Heart right ventricle (tissue), 16 donors: ENCODE data around the gene PNPLA5. TPM values are rescaled to one million over a fixed set of nuclear protein-coding genes. Genes with fewer than 3 reads are reported as not detected.
A peak's percentile ranks its signal among the peaks of the same experiment; 100 is the strongest.

ENCODE experiments used
- ATAC-seq, 8 donors: fragments of 200-7000 bp; cut with Tn5 transposase; one replicate each; pipeline ENCODE4 v1.9.1; 2020; ENCODE audit warnings: mild to moderate bottlenecking in 8 of 8, moderate library complexity in 8 of 8, moderate number of reproducible peaks in 1 of 8
- DNase-seq, 2 donors: peaks; one replicate each; pipeline ENCODE4 v3.0.0-alpha.2; 2020
- H3K27ac ChIP-seq, 10 donors: fragments of 200-600 bp; sonication (generic) in 2 of 10; one replicate each; pipeline versions ENCODE4 v1.5.0 to v1.8.0; 2020 to 2022; ENCODE audit warnings: mild to moderate bottlenecking in 3 of 10
- H3K27me3 ChIP-seq, 7 donors: fragments of 200-600 bp; one replicate each; pipeline ENCODE4 v1.8.0; 2021 to 2022; ENCODE audit warnings: mild to moderate bottlenecking in 2 of 7
- H3K36me3 ChIP-seq, 9 donors: fragments of 200-600 bp; sonication (generic) in 1 of 9; one replicate each; pipeline versions ENCODE4 v1.5.0 to v1.8.0; 2020 to 2022; ENCODE audit warnings: mild to moderate bottlenecking in 2 of 9
- H3K4me1 ChIP-seq, 9 donors: fragments of 200-600 bp; sonication (generic) in 1 of 9; one replicate each; pipeline versions ENCODE4 v1.5.0 to v1.8.0; 2020 to 2022; ENCODE audit warnings: mild to moderate bottlenecking in 4 of 9
- H3K4me3 ChIP-seq, 10 donors: fragments of 200-600 bp; sonication (generic) in 2 of 10; one replicate each; pipeline versions ENCODE4 v1.5.0 to v1.8.0; 2020 to 2022; ENCODE audit warnings: mild to moderate bottlenecking in 7 of 10, moderate library complexity in 2 of 10
- H3K9me3 ChIP-seq, 11 donors: fragments of 200-600 bp in 10 of 11; sonication (generic) in 2 of 11; one replicate each; pipeline versions ENCODE4 v1.5.0 to v1.8.0; 2013 to 2022; ENCODE audit warnings: mild to moderate bottlenecking in 2 of 11, control low read depth in 1 of 11, moderate library complexity in 1 of 11
- WGBS, 2 donors: extraction: QIAGEN DNeasy Blood & Tissue Kit; methylation state at CpG; one replicate each; pipeline ENCODE4 v1.1.7; 2013; ENCODE audit warnings: inconsistent platforms in 1 of 2; 5-methylcytosine and 5-hydroxymethylcytosine counted together
- intact Hi-C, 10 donors: fragments of 100-400 bp; cut with DNase I; formaldehyde crosslinking; loops; one replicate each; pipeline versions ENCODE4 v1.11.1 to v1.14.2; 2022
- polyA plus RNA-seq, 2 donors: library from polyadenylated mRNA; stranded (reverse); fragments of 200-250 nt; gene quantifications; one replicate each; pipeline ENCODE4 v1.2.3, GENCODE V29; 2013
- total RNA-seq, 10 donors: library from RNA; stranded (reverse); fragmentation: NEBNext Ultra II Directional in 3 of 10; extraction: Animal tissue kit (Norgen Biotek cat#: 25700) in 3 of 10; gene quantifications; one replicate each; pipeline versions ENCODE4 v1.2.1 to v1.2.4, GENCODE V29; 2021 to 2023
- TF ChIP-seq, protein P1 (sequence below), 9 donors: fragments of 200-600 bp; sonication (generic) in 2 of 9; IDR thresholded peaks; one replicate each; pipeline versions ENCODE4 v1.5.0 to v1.8.0; 2021 to 2022; ENCODE audit warnings: antibody characterized with exemption in 9 of 9, mild to moderate bottlenecking in 5 of 9, moderate library complexity in 1 of 9
- donor health status: Arrhythmogenic right ventricular cardiomyopathy.
- donor health status: ischemic (EF 13 %, LVEDD 7.1; RV severe dilation, severe dysfunction).
- donor health status: healthy with polysubstance abuse.
- donor health status: DM: no; HTN: yes; CAD: no.
- donor health status: DM: no; HTN: no; CAD: no.
- donor health status: ischemic (EF 25% LVEDD 6.9; RV normal size, moderate dysfunction).
- donor health status: ischemic (EF 25% LVEDD 5.7; RV mildly dilated, moderate dysfunction).
- donor health status: healthy.
- donor health status: DM: yes; HTN: yes; CAD: no.
- donor health status: Ischemic cardiomyopathy.
- donor health status: ischemic (EF 35%, LVEDD 5.7; RV mildly dilated, moderate dysfunction).
- donor health status: nonischemic (EF 11% LVEDD 7.7; RV severe dilation, severe dysfunction).
- donor health status: DM: yes; HTN: yes; CAD: no.
- donor health status: PGD.
- donor health status: ischemic (EF 29% LVEDD 5.4; RV normal size, mild dysfunction).
- donor health status: nonischemic (EF 23%, LVEDD 6.1; RV moderate dilation, normal function).

PNPLA5 gene
- total and polyA plus RNA-seq, 12 donors, result not detected

DNA sequence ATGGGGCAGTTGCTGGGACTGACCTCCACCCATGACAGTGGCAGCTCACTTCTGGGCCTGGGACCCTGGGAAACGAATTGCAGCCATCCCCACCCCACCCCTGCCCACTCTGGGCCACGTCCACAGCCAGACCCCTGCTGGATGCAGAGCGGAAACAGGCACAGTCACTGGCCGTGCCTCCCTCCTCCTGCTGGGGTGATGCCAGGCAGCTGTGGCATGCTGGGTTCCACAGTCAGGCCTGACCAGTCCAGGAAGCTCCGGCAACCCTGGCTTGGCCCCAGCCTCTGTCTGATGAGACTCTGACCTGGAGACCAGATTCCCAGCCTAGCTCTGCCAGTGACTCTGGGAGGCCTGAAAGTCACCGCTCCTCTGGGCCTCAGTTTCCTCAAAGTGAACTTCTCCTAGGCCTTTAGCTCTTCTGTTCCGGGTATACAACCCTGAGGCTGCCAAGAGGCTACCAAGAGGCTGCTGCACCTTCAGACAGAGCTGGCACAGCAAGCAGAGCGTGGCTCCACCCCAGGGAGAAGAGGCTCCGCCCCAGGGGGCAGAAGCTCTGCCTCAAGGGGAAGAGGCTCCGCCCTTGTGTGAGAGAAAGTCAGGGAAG is 38.4 kb downstream of the PNPLA5 start:
- no peaks in the 10 kb centered on the region for H3K36me3 ChIP-seq
- TF ChIP-seq, protein P1, sequence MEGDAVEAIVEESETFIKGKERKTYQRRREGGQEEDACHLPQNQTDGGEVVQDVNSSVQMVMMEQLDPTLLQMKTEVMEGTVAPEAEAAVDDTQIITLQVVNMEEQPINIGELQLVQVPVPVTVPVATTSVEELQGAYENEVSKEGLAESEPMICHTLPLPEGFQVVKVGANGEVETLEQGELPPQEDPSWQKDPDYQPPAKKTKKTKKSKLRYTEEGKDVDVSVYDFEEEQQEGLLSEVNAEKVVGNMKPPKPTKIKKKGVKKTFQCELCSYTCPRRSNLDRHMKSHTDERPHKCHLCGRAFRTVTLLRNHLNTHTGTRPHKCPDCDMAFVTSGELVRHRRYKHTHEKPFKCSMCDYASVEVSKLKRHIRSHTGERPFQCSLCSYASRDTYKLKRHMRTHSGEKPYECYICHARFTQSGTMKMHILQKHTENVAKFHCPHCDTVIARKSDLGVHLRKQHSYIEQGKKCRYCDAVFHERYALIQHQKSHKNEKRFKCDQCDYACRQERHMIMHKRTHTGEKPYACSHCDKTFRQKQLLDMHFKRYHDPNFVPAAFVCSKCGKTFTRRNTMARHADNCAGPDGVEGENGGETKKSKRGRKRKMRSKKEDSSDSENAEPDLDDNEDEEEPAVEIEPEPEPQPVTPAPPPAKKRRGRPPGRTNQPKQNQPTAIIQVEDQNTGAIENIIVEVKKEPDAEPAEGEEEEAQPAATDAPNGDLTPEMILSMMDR (IDR thresholded peaks at IDR 0.05), result no peak
- ATAC-seq (no peak), DNase-seq (no peak)
- H3K27ac ChIP-seq, result no peak overlapping the region
- H3K9me3 ChIP-seq, result peaks cover 0 to 20% (median 0%) of the 10 kb centered on the region in 11 donors
- peaks cover 0 to 5% (median 0%) of the 10 kb centered on the region in 9 donors for H3K4me1 ChIP-seq
- H3K27me3 ChIP-seq, result peaks cover 0 to 45% (median 20%) of the 10 kb centered on the region in 7 donors
- WGBS, 2 donors, result 81 to 84% methylated on average over 10 of the region's 10 CpGs
- no peak overlapping the region for H3K4me3 ChIP-seq
- intact Hi-C loops, result no loop called here

DNA sequence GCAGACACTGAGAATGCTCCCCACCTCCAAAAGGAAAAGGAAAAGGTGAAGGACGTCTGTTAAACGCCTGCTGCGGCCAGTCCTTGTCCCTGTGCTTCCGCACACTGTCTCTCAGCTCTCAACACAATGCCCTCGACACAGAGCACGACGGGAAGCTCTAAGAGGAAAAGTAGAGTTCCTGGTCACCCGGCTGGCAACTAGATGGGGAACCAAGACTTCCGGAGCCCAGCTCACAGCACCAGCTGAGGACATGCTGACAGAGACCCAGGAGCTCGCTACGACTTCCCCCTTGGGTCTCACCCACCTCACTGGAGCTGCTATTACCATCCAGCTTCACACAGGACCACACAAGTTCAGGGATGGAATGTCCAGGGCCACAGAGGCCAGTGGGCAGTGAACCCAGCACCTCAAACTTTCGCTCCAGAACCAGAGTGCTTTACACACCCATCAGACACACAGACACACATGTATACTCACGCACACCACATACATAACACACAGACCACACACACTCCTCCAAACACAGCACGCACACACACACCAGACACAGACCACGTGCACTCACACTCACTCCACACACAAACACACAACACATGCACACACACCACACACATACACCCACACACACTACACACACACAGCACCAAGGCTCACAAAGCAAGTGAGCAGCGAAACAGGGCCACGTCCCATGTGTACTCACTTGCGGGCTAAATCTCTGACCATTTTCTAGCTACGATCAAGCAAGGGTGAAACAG is 39.1 kb downstream of the PNPLA5 start:
- Histone ChIP-seq H3K36me3 (no peaks in the 10 kb centered on the region), H3K27ac (no peak overlapping the region), H3K9me3 (peaks cover 0 to 18% (median 0%) of the 10 kb centered on the region in 11 donors), H3K4me1 (peaks cover 0 to 7% (median 0%) of the 10 kb centered on the region in 9 donors), H3K4me3 (no peak overlapping the region), H3K27me3 (peaks cover 0 to 46% (median 20%) of the 10 kb centered on the region in 7 donors)
- WGBS, 2 donors, result 73 to 75% methylated on average over 19 of the region's 19 CpGs
- TF ChIP-seq, protein P1 (IDR thresholded peaks at IDR 0.05), result no peak
- intact Hi-C loops, result no loop called here
- DNase-seq (no peak), ATAC-seq (peak in 1 of 8 donors; percentile 36)

DNA sequence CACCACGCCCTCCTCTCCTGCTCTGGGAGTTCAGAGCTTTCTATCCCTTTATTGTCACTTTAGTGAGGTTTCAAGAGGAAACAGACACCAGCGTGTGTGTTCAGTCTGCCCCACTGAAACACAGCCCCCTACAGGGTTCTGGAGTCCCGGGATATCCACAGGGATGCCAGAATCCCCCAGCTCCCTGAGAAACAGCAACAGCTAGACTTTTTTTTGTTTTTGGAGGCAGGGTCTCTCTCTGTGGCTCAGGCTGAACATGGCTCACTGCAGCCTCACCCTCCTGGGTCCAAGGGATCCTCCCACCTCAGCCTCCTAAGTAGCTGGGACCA is 39.9 kb downstream of the PNPLA5 start:
- Histone ChIP-seq H3K27ac (no peak overlapping the region), H3K36me3 (no peaks in the 10 kb centered on the region), H3K4me3 (no peak overlapping the region), H3K27me3 (peaks cover 0 to 45% (median 20%) of the 10 kb centered on the region in 7 donors), H3K4me1 (peaks cover 0 to 7% (median 0%) of the 10 kb centered on the region in 9 donors), H3K9me3 (peaks cover 0 to 10% (median 0%) of the 10 kb centered on the region in 11 donors)
- TF ChIP-seq, protein P1 (IDR thresholded peaks at IDR 0.05), result no peak
- ATAC-seq (no peak), DNase-seq (no peak)
- intact Hi-C loops, result no loop called here
- WGBS, 2 donors, result 42 to 43% methylated on average over 3 of the region's 3 CpGs

DNA sequence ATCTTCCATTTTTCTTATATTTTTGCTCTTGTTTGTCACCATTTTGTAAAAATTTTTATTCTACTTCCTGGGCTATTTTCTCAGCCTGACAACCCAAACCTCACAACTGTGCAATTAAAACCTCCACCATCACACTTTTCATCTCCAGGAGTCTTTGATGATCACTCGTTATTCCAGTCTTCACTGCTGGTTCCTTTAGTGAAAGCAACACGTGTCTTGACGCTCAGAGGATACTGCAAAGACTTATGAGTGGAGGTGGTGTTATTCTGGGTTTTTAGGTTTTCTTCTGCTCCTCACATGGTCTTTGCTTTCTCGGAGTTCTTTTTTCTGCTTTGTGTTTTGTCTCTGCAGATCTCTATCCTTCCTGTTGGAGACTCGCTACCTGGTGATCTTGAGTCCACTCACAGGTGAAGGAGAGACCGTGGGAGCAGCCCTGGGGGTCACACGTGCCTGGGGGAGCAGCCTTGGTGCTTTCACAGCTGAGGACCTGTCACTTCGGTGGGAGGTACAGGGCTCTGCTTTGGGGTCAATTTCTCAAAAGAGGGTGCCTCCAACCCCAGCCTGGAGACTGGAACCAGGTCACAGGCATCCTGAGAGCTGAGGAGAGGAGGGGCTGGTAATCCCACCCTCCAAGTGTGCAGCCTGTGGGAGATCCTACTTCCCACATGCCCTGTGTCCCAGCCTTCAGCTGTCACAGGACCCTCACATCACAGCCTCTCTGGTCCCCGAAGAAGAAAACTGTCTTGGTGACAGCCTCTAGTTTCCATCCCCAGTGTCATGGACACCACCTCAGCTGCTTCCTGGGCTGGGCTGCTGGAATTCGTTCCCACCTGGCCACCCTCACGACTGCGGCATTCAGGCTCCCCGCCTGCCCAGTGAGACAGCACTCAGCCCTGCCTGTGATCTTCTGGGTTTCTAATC is 40.5 kb downstream of the PNPLA5 start:
- intact Hi-C loops, result no loop called here
- Histone ChIP-seq H3K9me3 (peaks cover 0 to 4% (median 0%) of the 10 kb centered on the region in 11 donors), H3K27ac (no peak overlapping the region), H3K27me3 (peaks cover 0 to 45% (median 20%) of the 10 kb centered on the region in 7 donors), H3K4me1 (peaks cover 0 to 7% (median 0%) of the 10 kb centered on the region in 9 donors), H3K36me3 (no peaks in the 10 kb centered on the region), H3K4me3 (no peak overlapping the region)
- no peak for DNase-seq
- TF ChIP-seq, protein P1 (IDR thresholded peaks at IDR 0.05), result no peak
- WGBS, 2 donors, result 65 to 72% methylated on average over 13 of the region's 13 CpGs
- ATAC-seq, result no peak
